SJSA1 (cell line): ENCODE results near the gene ABCC1. TPM values are rescaled to one million over a fixed set of nuclear protein-coding genes. Genes with fewer than 3 reads are reported as not detected.
A peak's percentile ranks its signal among the peaks of the same experiment; 100 is the strongest.
"Not testable (repeated sequence)": the region's sequence is repeated elsewhere in the genome, so short reads cannot be mapped to it uniquely, and the experiment has no call there.

Experiments used
- DNase-seq, 2 experiments: peaks; one replicate each; pipeline ENCODE4 v3.0.0-alpha.2; 2015 to 2020; ENCODE audit warnings: low spot score in 2 of 2, low read depth in 1 of 2
- H3K27ac ChIP-seq: fragments of 250-450 bp; sonication (Bioruptor Pico); 2 replicates; pipeline ENCODE4 v1.5.1; 2020; ENCODE audit warnings: mild to moderate bottlenecking, moderate library complexity
- H3K27me3 ChIP-seq: fragments of 250-450 bp; sonication (Bioruptor Pico); replicated peaks from 2 replicates; pipeline ENCODE4 v1.5.1; 2020; ENCODE audit warnings: mild to moderate bottlenecking, moderate library complexity
- H3K36me3 ChIP-seq: fragments of 250-450 bp; sonication (Bioruptor Pico); 2 replicates; pipeline ENCODE4 v1.5.1; 2020; ENCODE audit warnings: mild to moderate bottlenecking
- H3K4me1 ChIP-seq: fragments of 250-450 bp; sonication (Bioruptor Pico); replicated peaks from 2 replicates; pipeline ENCODE4 v1.6.1; 2021; ENCODE audit warnings: mild to moderate bottlenecking
- H3K4me3 ChIP-seq: fragments of 250-450 bp; sonication (Bioruptor Pico); 2 replicates; pipeline ENCODE4 v1.5.1; 2020; ENCODE audit warnings: mild to moderate bottlenecking
- H3K9me3 ChIP-seq: fragments of 250-450 bp; sonication (Bioruptor Pico); replicated peaks from 2 replicates; pipeline ENCODE4 v1.5.1; 2020; ENCODE audit warnings: mild to moderate bottlenecking
- total RNA-seq: library from RNA; depleted of rRNA; stranded (reverse); fragments of >200 nt; shearing (Covaris generic); gene quantifications from 2 replicates; pipeline ENCODE4 v1.2.3, GENCODE V29; 2014; rRNA removed

Gene ABCC1
- 14.9 and 25.0 TPM in 2 replicates for total RNA-seq

DNA sequence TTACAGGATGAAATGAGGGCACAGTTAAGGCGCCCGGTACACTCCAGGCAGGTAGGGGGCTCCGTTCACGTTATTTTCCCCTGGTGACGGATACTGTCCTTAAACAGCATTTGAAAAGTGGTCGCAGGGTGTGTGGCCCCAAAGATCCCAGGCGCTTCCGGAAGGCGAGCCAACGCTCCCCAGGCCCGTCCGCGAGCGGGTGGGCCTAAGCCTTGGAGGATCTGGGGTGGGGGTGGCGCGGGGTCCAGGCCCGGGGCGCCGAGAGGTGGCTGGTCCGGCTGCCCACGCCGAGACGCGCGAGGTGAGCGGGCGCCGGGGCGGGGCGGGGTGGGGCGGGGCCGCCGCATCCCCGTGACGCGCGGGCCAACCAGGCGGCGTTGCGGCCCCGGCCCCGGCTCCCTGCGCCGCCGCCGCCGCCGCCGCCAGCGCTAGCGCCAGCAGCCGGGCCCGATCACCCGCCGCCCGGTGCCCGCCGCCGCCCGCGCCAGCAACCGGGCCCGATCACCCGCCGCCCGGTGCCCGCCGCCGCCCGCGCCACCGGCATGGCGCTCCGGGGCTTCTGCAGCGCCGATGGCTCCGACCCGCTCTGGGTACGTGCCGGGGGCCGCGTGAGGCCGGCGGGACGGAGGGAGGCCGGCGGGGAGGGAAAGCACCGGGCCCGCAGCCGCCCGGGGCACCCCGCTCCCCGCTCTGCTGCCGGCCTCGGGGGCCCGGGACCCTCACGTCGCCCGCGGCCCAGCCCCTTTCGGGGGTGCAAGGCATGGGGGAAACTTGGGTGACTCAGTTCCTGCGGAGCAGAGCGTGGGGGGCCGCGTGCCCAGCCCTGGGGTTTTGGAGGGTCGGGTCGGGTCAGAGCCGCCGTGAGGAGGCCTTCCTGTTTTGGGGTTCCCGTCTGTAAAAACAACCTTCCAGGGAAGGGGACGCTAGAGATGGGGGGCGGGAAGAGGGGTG lies at the start of gene ABCC1:
ABCC1 (plus strand) TSS at position 407 of the 951 bp plus-strand sequence; CDS start at position 543, 136 bp downstream.
- Histone ChIP-seq H3K9me3 (no peaks in the 10 kb centered on the region), H3K27me3 (no peaks in the 10 kb centered on the region), H3K36me3 (peaks cover 18% of the 10 kb centered on the region), H3K27ac (peak within 1 kb of the TSS; percentile 72), H3K4me1 (peaks cover 51% of the 10 kb centered on the region), H3K4me3 (peak within 1 kb of the TSS; percentile 95)
- DNase-seq, result no peak

DNA sequence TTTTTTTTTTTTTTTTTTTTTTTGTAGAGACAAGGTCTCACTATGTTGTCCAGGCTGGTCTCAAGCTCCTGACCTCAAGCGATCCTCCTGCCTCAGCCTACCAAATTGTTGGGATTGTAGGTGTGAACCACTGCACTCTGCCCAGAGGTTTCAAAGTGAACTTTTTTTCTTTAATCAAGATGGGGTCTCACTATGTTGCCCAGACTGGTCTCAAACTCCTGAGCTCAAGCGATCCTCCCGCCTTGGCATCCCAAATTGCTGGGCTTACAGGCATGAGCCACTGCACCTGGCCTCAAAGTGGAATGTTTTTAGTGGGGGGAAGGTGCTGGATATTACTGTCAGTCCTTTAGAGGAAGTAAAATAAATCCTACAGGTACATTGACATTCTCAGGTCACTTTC lies 49.1 kb upstream of the ABCC1 start:
- H3K4me1 ChIP-seq, result peaks cover 11% of the 10 kb centered on the region
- no peaks in the 10 kb centered on the region for H3K27me3 ChIP-seq
- no peaks in the 10 kb centered on the region for H3K9me3 ChIP-seq
- no peak overlapping the region for H3K4me3 ChIP-seq
- no peak overlapping the region for H3K27ac ChIP-seq
- H3K36me3 ChIP-seq, result no peaks in the 10 kb centered on the region
- DNase-seq, result no peak

DNA sequence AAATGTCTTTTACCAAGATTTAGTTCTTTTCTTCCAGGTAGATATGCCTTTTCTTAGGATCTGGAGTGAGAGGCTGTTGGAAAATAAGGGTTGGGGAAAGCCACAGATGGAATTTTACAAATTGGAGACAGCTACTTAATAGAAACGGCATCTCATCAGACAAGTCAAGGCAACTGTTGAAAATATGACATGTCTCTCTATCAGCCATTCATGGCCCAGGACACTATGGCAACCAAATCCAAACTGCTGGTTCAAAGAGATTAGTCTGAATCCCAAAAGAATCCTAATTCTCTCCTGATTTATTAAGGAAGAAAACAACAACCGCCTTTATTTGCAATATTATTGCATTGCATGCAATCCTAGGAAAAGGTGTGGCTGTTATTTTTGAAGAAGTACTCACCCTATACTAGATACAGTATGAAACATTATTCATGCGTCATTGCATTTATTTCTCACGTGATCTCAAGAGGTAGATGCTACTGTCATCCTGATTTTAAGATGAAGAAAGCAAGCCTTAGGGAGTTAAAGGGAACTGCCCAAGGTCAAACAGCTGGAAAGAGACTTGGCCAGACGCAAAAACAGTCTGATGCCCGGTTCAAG lies 48.4 kb upstream of the ABCC1 start:
- Histone ChIP-seq H3K9me3 (no peaks in the 10 kb centered on the region), H3K27me3 (no peaks in the 10 kb centered on the region), H3K36me3 (no peaks in the 10 kb centered on the region), H3K4me1 (peaks cover 11% of the 10 kb centered on the region), H3K4me3 (no peak overlapping the region), H3K27ac (no peak overlapping the region)
- no peak for DNase-seq

DNA sequence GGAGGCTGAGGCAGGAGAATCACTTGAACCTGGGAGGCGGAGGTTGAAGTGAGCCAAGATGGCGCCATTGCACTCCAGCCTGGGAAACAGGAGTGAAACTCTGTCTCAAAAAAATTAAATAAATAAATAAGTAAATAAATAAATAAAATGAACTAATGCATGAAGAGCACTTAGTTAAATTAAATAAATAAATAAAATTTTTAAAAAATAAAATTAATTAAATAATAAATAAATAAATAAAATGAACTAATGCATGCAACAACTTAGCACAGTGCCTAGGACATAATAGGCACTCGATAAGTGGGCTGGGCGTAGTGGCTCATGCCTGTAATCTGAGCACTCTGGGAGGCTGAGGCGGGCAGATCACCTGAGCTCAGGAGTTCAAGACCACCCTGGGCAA lies 45.5 kb upstream of the ABCC1 start:
- Histone ChIP-seq H3K4me1 (peaks cover 9% of the 10 kb centered on the region), H3K27ac (no peak overlapping the region)
- no peak for DNase-seq

DNA sequence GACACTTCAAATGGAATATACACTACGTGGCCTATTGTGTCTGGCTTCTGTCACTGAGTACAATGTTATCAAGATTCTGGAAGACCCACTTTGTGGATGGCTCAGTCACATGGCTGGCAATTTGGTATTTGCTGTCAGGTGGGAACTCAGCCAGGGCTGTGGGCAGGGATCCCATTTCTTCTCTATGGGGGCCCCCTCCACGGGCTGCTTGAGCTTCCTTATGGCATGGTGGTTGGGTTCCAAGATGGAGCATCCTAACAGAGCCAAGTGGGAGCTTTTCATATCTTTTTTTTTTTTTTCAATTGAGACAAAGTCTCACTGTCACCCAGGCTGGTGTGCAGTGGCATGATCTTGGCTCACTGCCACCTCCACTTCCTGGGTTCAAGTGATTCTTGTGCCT lies 43.0 kb upstream of the ABCC1 start:
- Histone ChIP-seq H3K4me3 (no peak overlapping the region), H3K27me3 (no peaks in the 10 kb centered on the region), H3K4me1 (no peaks in the 10 kb centered on the region), H3K27ac (no peak overlapping the region), H3K9me3 (no peaks in the 10 kb centered on the region), H3K36me3 (no peaks in the 10 kb centered on the region)
- DNase-seq, result no peak

More for the DNA sequence above, 45.5 kb upstream of the ABCC1 start:
- Histone ChIP-seq H3K27me3 (no peaks in the 10 kb centered on the region), H3K36me3 (no peaks in the 10 kb centered on the region), H3K4me3 (no peak overlapping the region), H3K9me3 (no peaks in the 10 kb centered on the region)

DNA sequence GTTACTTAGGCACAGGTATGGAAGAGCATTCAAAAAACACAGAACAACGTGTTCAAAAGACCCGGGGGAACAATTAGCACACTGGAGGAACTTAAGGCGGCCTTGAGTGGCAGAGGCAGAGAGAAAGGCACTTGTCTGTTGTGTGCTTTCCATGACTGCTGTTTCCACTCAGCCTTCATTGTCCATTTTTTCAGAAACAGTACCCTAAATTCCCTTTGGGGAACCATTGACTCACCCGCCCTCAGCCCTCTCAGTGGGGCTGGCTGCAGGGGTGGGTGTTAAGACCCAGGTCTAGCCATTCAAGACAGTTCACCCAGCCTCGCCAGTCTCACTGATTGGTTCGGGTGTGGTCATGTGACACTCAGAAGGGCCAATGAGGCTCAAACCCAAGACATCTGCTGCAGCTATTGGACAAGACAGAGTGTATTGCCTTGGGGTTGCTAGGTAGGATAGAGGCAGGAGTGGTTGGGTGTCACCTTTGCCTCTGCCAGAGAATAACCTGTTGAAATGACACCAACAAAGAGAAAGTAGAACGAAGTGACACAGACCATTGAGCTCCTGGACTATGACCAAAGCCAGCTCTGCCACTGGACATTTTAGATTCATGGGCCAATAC lies 41.4 kb upstream of the ABCC1 start:
- Histone ChIP-seq H3K4me3 (no peak overlapping the region), H3K27me3 (no peaks in the 10 kb centered on the region), H3K4me1 (peaks cover 9% of the 10 kb centered on the region; the same call in 1 of the 2 replicates), H3K27ac (no peak overlapping the region), H3K36me3 (no peaks in the 10 kb centered on the region), H3K9me3 (no peaks in the 10 kb centered on the region)
- peak in 1 of 2 experiments; percentile 10 for DNase-seq

DNA sequence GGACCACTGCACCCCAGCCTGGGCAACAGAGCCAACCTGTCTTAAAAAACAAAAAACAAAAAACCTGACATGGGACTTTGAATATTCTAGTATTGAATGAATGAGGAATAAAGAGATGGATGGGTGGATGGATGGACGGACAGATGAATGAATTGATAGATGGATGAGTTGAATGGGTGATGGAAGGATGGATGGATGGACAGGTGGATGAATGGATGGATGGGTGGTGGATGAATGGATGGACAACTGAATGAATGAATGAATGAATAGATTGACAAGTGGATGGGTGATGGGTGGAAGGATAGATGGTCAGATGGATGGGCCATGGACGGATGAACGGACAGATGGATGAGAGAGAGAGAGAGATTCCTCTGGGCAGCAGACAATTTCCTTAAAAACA lies 38.2 kb upstream of the ABCC1 start:
- no peak for DNase-seq
- peaks cover 9% of the 10 kb centered on the region; the same call in 1 of the 2 replicates for H3K4me1 ChIP-seq
- no peaks in the 10 kb centered on the region for H3K27me3 ChIP-seq
- no peaks in the 10 kb centered on the region for H3K36me3 ChIP-seq
- no peak overlapping the region for H3K4me3 ChIP-seq
- no peak overlapping the region for H3K27ac ChIP-seq
- no peaks in the 10 kb centered on the region for H3K9me3 ChIP-seq

DNA sequence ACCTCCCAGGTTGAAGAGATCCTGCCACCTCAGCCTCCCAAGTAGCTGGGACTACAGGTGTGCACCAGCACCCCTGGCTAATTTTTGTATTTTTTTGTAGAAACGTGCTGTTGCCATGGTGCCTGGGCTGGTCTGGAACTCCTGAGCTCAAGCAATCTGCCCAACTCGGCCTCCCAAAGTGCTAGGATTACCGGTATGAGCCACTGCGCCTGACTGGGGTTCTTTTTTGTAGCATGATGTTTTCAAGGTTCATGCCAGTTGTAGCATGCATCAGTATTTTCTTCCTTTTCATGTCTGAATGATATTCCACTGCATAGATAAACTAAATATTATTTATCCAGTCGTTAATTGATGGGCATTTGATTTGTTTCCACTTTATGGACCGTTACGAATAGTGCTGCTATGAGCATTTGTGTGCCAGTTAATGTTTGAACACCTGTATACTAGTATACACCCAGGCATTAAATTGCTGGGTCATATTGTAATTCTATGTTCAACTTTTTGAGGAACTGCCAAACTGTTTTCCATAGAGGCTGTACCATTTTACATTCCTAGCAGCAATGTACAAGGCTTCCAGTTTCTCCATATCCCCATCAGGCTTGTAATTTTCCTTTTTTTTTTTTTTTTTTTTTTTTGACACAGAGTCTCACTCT lies 36.2 kb upstream of the ABCC1 start:
- Histone ChIP-seq H3K9me3 (no peaks in the 10 kb centered on the region), H3K4me1 (peaks cover 17% of the 10 kb centered on the region), H3K36me3 (no peaks in the 10 kb centered on the region)

DNA sequence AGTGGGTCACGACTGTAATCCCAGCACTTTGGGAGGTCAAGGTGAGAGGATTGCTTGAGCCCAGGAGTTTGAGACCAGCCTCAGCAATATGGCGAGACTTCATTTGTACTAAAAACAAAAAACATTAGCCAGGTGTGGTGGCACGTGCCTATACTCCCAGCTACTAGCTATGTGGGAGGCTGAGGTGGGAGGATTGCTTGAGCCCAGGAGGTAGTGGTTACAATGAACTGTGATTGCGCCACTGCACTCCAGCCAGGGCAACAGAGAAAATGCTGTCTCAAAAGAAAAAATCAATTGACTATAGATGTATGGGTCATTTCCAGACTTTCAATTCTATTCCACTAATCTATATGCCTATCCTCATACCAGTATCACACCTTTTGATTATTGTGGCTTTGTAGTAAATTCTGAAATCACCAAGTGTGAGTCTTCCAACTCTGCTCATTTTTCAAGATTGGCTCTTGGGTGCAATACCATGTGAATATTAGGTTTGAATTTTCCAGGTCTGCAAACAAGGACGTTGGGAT lies 33.8 kb upstream of the ABCC1 start:
- peaks cover 26% of the 10 kb centered on the region for H3K4me1 ChIP-seq
- H3K36me3 ChIP-seq, result no peaks in the 10 kb centered on the region
- H3K27ac ChIP-seq, result no peak overlapping the region
- H3K9me3 ChIP-seq, result no peaks in the 10 kb centered on the region
- no peak overlapping the region for H3K4me3 ChIP-seq
- DNase-seq, result no peak
- no peaks in the 10 kb centered on the region for H3K27me3 ChIP-seq

More for the DNA sequence above, 36.2 kb upstream of the ABCC1 start:
- H3K27me3 ChIP-seq, result no peaks in the 10 kb centered on the region
- H3K4me3 ChIP-seq, result no peak overlapping the region
- H3K27ac ChIP-seq, result 0 out of 2 replicates have a peak overlapping the region, but pooled peaks have one; percentile 28
- DNase-seq, result no peak

DNA sequence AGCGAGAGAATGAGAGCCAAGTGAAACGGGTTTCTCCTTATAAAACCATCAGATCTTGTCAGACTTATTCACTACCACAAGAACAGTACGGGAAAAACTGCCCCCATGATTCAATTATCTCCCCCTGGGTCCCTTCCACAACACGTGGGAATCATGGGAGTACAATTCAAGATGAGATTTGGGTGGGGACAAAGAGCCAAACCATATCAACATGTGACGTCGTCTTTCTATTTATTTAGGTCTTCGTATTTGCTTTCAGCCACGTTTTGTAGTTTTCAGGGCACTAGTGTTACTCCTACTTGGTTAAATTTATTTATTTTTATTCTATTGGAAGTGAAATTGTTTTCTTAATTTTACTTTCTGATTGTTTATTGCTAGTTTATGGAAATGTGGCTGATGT lies 33.1 kb upstream of the ABCC1 start:
- H3K4me1 ChIP-seq, result peaks cover 26% of the 10 kb centered on the region
- H3K9me3 ChIP-seq, result no peaks in the 10 kb centered on the region
- no peak overlapping the region for H3K27ac ChIP-seq
- DNase-seq, result no peak
- no peak overlapping the region for H3K4me3 ChIP-seq
- H3K27me3 ChIP-seq, result no peaks in the 10 kb centered on the region
- H3K36me3 ChIP-seq, result no peaks in the 10 kb centered on the region

DNA sequence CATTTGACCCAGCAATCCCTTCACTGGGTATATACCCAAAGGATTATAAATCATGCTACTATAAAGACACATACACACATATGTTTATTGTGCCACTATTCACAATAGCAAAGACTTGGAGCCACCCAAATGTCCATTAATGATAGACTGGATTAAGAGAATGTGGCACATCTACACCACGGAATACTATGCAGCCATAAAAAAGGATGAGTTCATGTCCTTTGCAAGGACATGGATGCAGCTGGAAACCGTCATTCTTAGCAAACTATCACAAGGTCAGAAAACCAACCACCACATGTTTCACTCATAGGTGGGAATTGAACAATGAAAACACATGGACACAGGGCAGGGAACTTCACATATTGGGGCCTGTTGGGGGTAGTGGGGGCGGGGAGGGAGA lies 31.1 kb upstream of the ABCC1 start:
- not testable (repeated sequence) for H3K36me3 ChIP-seq, H3K4me3 ChIP-seq, H3K9me3 ChIP-seq, H3K27ac ChIP-seq, DNase-seq, H3K27me3 ChIP-seq
- H3K4me1 ChIP-seq, result peaks cover 17% of the 10 kb centered on the region

DNA sequence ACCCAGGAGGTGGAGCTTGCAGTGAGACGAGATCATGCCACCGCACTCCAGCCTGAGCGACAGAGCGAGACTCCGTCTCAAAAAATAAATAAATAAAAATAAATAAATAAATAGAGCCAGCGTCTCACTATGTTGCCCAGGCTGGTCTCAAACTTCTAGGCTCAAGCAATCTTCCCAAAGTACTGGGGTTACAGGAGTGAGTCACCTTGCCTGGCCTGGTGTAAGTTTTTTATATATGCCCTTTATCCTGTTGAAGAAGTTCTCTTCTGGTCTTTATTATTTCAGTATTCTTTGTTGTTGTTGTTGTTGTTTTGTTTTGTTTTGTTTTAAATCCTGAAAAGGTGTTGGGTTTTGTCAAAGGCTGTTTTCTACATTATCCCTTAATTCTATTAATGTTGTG lies 30.1 kb upstream of the ABCC1 start:
- Histone ChIP-seq H3K4me1 (peaks cover 17% of the 10 kb centered on the region), H3K36me3 (no peaks in the 10 kb centered on the region), H3K9me3 (no peaks in the 10 kb centered on the region), H3K27ac (peak overlapping the region; percentile 71; the same call in 1 of the 2 replicates), H3K27me3 (no peaks in the 10 kb centered on the region), H3K4me3 (no peak overlapping the region)
- no peak for DNase-seq

DNA sequence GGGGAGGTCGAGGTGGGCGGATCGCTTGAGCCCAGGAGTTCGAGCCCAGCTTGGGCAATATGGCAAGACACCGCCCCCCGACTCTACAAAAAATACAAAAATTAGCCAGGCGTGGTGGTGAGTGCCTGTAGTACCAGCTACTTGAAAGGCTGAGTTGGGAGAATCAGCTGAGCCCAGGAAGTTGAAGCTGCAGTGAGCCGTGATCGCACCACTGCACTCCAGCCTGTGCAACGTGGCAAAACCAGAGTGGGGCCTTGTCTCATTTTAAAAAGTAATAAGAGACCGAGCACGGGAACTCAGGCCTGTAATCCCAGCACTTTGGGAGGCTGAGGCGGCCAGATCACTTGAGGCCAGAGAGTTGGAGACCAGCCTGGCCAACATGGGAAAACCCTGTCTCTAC lies 24.4 kb upstream of the ABCC1 start:
- Histone ChIP-seq H3K36me3 (no peaks in the 10 kb centered on the region), H3K27ac (no peak overlapping the region), H3K27me3 (no peaks in the 10 kb centered on the region), H3K4me3 (no peak overlapping the region), H3K4me1 (peaks cover 6% of the 10 kb centered on the region), H3K9me3 (no peaks in the 10 kb centered on the region)
- DNase-seq, result no peak
